Upper lobe of right lung (tissue), 1 donor: Measurements from ENCODE around the gene CDC45. TPM values are rescaled to one million over a fixed set of nuclear protein-coding genes. Genes with fewer than 3 reads are reported as not detected.

Experiments used
- ATAC-seq: fragments of 200-7000 bp; cut with Tn5 transposase; one replicate; pipeline ENCODE4 v1.9.1; 2020; ENCODE audit warnings: mild to moderate bottlenecking, moderate library complexity
- DNase-seq: peaks from one replicate; pipeline ENCODE4 v3.0.0-alpha.2; 2020
- H3K27ac ChIP-seq: fragments of 200-600 bp; one replicate; pipeline ENCODE4 v1.8.0; 2022
- H3K27me3 ChIP-seq: fragments of 200-600 bp; one replicate; pipeline ENCODE4 v1.8.0; 2022; ENCODE audit warnings: mild to moderate bottlenecking
- H3K36me3 ChIP-seq: fragments of 200-600 bp; one replicate; pipeline ENCODE4 v1.8.0; 2022
- H3K4me1 ChIP-seq: fragments of 200-600 bp; one replicate; pipeline ENCODE4 v1.8.0; 2022
- H3K4me3 ChIP-seq: fragments of 200-600 bp; one replicate; pipeline ENCODE4 v1.8.0; 2022; ENCODE audit warnings: mild to moderate bottlenecking
- H3K9me3 ChIP-seq: fragments of 200-600 bp; one replicate; pipeline ENCODE4 v1.8.0; 2022
- CTCF ChIP-seq: fragments of 200-600 bp; IDR thresholded peaks from one replicate; pipeline ENCODE4 v1.8.0; 2022; ENCODE audit warnings: antibody characterized with exemption
- intact Hi-C: fragments of 100-400 bp; cut with DNase I; formaldehyde crosslinking; loops from one replicate; pipeline ENCODE4 v1.11.0; 2022
- total RNA-seq: library from RNA; stranded (reverse); fragmentation: NEBNext Ultra II Directional; extraction: Animal tissue kit (Norgen Biotek cat#: 25700); gene quantifications from one replicate; pipeline ENCODE4 v1.2.1, GENCODE V29; 2021
- donor health status: DM: no; HTN: yes; CAD: no; lungs with severe emphysema.

CDC45 gene
- total RNA-seq, 1 donor from 2014 or later: 0.58 TPM

GRCh38 chr22:19480789-19481188 lies 1.1 kb downstream of the CDC45 start:
- Histone ChIP-seq H3K27ac (no peak overlapping the region), H3K36me3 (no peaks in the 10 kb centered on the region), H3K4me3 (no peak overlapping the region), H3K4me1 (peaks cover 19% of the 10 kb centered on the region), H3K27me3 (no peaks in the 10 kb centered on the region), H3K9me3 (no peaks in the 10 kb centered on the region)
- TF ChIP-seq CTCF: no peak
- ATAC-seq (no peak), DNase-seq (no peak)
- intact Hi-C loops: no loop called here

DNA sequence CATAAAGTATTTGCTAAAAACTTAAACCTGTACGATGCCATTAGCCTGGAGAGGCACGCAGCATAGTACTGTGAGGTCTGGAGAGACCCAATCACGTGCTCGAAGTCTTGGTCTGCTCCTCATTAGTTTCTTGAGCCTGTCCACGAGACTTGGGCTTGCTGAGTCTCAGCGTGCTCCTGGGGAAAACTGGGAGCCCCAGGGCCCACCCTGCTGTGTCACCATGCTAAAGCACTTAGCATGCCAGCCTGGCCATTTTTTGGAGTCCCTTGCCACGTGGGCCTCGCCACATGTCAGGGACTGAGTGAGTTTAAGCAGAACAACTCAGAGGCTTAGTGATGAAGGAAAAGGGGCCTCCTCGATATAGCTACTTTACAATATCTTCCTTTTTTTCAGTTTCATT lies 2.6 kb downstream of the CDC45 start:
- Histone ChIP-seq H3K27me3 (no peaks in the 10 kb centered on the region), H3K4me3 (no peak overlapping the region), H3K36me3 (no peaks in the 10 kb centered on the region), H3K27ac (no peak overlapping the region), H3K4me1 (peaks cover 14% of the 10 kb centered on the region), H3K9me3 (no peaks in the 10 kb centered on the region)
- ATAC-seq (no peak), DNase-seq (no peak)
- TF ChIP-seq CTCF: no peak
- intact Hi-C loops: no loop called here

DNA sequence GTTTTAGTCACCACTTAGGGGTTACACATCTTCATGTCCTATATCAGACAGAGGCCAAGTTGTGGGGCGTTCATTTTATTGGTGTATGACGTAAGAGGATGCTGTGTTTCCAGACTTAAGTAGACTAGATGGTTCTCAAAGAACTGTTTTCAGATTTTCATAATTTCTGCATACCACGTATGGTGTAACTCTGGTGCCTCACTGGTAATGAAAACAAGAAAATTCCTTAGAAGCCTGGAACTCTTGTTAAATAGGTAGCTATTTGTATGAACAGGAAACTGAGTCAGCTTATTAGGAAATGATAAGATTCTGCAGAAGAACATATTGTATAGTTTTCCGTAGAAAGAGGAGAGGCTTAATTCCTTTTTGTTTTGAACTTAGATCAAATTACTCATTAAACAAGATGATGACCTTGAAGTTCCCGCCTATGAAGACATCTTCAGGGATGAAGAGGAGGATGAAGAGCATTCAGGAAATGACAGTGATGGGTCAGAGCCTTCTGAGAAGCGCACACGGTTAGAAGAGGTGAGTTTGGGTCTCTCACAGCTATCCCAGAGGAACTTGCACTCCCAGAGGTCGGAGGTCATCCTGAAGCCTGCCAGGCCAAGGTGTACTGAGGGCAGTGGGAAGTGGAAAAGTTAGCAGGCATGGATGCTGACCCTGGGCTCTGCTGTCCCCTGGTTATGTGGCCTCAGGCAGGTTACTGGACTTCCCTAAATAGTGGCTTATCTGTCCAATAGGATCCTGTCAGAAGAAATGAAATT lies 3.9 kb downstream of the CDC45 start:
- no peaks in the 10 kb centered on the region for H3K36me3 ChIP-seq
- no peak overlapping the region for H3K27ac ChIP-seq
- no peaks in the 10 kb centered on the region for H3K27me3 ChIP-seq
- H3K9me3 ChIP-seq: no peaks in the 10 kb centered on the region
- TF ChIP-seq CTCF: no peak
- no peak overlapping the region for H3K4me3 ChIP-seq
- DNase-seq (no peak), ATAC-seq (no peak)
- intact Hi-C loops: no loop called here
- peaks cover 5% of the 10 kb centered on the region for H3K4me1 ChIP-seq

- Histone ChIP-seq H3K36me3 (no peaks in the 10 kb centered on the region), H3K4me3 (no peak overlapping the region), H3K9me3 (no peaks in the 10 kb centered on the region), H3K27ac (no peak overlapping the region), H3K27me3 (no peaks in the 10 kb centered on the region), H3K4me1 (no peaks in the 10 kb centered on the region)
- no peak for TF ChIP-seq CTCF
- intact Hi-C loops: no loop called here
- DNase-seq (no peak), ATAC-seq (no peak)
Observed at GRCh38 chr22:19488285-19488684, 8.6 kb downstream of the CDC45 start.

DNA sequence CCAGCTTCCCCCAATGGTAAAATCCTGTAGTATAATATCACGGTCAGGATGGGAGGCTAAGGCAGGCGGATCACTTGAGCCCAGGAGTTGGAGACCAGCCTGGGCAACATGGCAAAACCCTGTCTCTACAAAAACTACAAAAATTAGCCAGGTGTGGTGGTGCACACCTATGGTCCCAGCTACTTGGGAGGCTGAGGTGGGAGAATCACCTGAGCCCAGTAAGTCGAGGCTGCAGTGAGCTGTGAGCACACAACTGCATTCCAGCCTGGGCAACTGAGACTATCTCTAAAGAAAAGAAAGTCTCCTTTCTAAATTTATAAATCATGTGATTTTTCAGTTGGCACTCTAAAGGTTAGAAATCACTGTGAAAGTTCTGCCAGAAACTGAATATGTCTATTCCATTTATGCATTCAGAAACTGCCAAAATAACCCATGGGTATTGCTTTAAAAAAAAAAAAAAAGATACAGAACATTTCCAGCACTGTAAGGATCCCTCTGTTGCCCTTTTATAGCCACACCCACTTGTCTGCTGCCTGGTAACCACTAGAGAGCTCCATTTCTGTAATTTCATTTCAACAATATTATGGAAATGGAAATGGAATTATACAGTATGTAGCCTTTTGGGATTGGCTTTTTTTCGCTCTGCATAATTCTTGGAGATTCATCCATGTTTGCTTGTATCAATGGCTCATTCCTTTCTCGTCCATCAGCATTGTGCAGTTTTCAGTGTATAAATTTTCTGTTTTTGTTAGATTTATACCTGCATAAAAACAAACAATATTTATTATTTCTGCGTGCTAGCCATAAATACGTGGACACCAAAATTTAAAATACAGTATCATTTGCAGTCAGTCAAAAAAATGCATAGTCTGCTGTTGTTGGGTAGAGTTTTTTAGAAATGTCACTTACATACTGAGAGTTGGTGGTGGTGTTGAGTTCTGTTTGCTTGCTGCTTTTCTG lies 9.4 kb downstream of the CDC45 start:
- Histone ChIP-seq H3K4me1 (no peaks in the 10 kb centered on the region), H3K27ac (no peak overlapping the region), H3K36me3 (no peaks in the 10 kb centered on the region), H3K9me3 (no peaks in the 10 kb centered on the region), H3K4me3 (no peak overlapping the region), H3K27me3 (no peaks in the 10 kb centered on the region)
- TF ChIP-seq CTCF: no peak
- no peak for ATAC-seq
- intact Hi-C loops: no loop called here
- DNase-seq: no peak
